Measurements from ENCODE around the gene BLVRA.

GRCh38 chr7:43716598-43716997 is 41.9 kb upstream of the BLVRA start:
- no peak for TF ChIP-seq CTCF (IDR thresholded peaks at IDR 0.05)
- no peak for TF ChIP-seq EZH2 (IDR thresholded peaks at IDR 0.05; ENCODE audit: borderline replicate concordance, insufficient read depth, low read depth, low read length, poor library complexity, severe bottlenecking)

All from B cell (primary cell).